MG63 (cell line): ENCODE results near the gene PRKCA. TPM values are rescaled to one million over a fixed set of nuclear protein-coding genes. Genes with fewer than 3 reads are reported as not detected.
A peak's percentile ranks its signal among the peaks of the same experiment; 100 is the strongest.
"Not testable (repeated sequence)": the region's sequence is repeated elsewhere in the genome, so short reads cannot be mapped to it uniquely, and the experiment has no call there.

Experiments used
- DNase-seq: peaks from one replicate; pipeline ENCODE4 v3.0.0-alpha.2; 2020
- H3K27me3 ChIP-seq: fragments of 250-450 bp; sonication (Bioruptor Pico); 2 replicates; pipeline ENCODE4 v1.5.1; 2020; ENCODE audit warnings: mild to moderate bottlenecking, moderate library complexity
- H3K36me3 ChIP-seq: fragments of 250-450 bp; sonication (Bioruptor Pico); 2 replicates; pipeline ENCODE4 v1.5.1; 2020; ENCODE audit warnings: mild to moderate bottlenecking, moderate library complexity
- H3K4me3 ChIP-seq: fragments of 250-450 bp; sonication (Bioruptor Pico); 2 replicates; pipeline ENCODE4 v1.5.1; 2020; ENCODE audit warnings: mild to moderate bottlenecking, moderate library complexity
- H3K9me3 ChIP-seq: fragments of 250-450 bp; sonication (Bioruptor Pico); 2 replicates; pipeline ENCODE4 v1.5.1; 2020; ENCODE audit warnings: mild to moderate bottlenecking, moderate library complexity
- total RNA-seq: library from RNA; depleted of rRNA; stranded (reverse); fragments of >200 nt; shearing (Covaris generic); gene quantifications from 2 replicates; pipeline ENCODE4 v1.2.3, GENCODE V29; 2014; ENCODE audit warnings: low replicate concordance

The PRKCA gene
- total RNA-seq, 1 experiment from 2014 or later, result 17.3 TPM

- H3K9me3 ChIP-seq, result no peaks in the 10 kb centered on the region
- H3K27me3 ChIP-seq, result no peaks in the 10 kb centered on the region
- H3K4me3 ChIP-seq, result no peak overlapping the region
- no peaks in the 10 kb centered on the region for H3K36me3 ChIP-seq
- no peak for DNase-seq
Measured at GRCh38 chr17:66338937-66339336, 36.5 kb downstream of the PRKCA start.

GRCh38 chr17:66339561-66339960, 37.1 kb downstream of the PRKCA start:
- no peaks in the 10 kb centered on the region for H3K9me3 ChIP-seq
- DNase-seq, result no peak
- H3K4me3 ChIP-seq, result no peak overlapping the region
- no peaks in the 10 kb centered on the region for H3K36me3 ChIP-seq
- H3K27me3 ChIP-seq, result no peaks in the 10 kb centered on the region

- Histone ChIP-seq H3K4me3 (no peak overlapping the region), H3K9me3 (no peaks in the 10 kb centered on the region), H3K27me3 (no peaks in the 10 kb centered on the region), H3K36me3 (no peaks in the 10 kb centered on the region)
- no peak for DNase-seq
Measured at GRCh38 chr17:66340720-66341119, 38.3 kb downstream of the PRKCA start.

- no peak for DNase-seq
- Histone ChIP-seq H3K36me3 (no peaks in the 10 kb centered on the region), H3K4me3 (no peak overlapping the region), H3K27me3 (no peaks in the 10 kb centered on the region), H3K9me3 (no peaks in the 10 kb centered on the region)
Measured at GRCh38 chr17:66341462-66341861, 39.0 kb downstream of the PRKCA start.

GRCh38 chr17:66342263-66342662, 39.9 kb downstream of the PRKCA start:
- not testable (repeated sequence) for H3K9me3 ChIP-seq, DNase-seq, H3K4me3 ChIP-seq, H3K36me3 ChIP-seq, H3K27me3 ChIP-seq

GRCh38 chr17:66343531-66344078, 41.2 kb downstream of the PRKCA start:
- no peaks in the 10 kb centered on the region for H3K9me3 ChIP-seq
- no peaks in the 10 kb centered on the region for H3K27me3 ChIP-seq
- DNase-seq, result no peak
- H3K4me3 ChIP-seq, result no peak overlapping the region
- H3K36me3 ChIP-seq, result no peaks in the 10 kb centered on the region

GRCh38 chr17:66344473-66344872, 42.1 kb downstream of the PRKCA start:
- no peaks in the 10 kb centered on the region for H3K36me3 ChIP-seq
- H3K4me3 ChIP-seq, result no peak overlapping the region
- no peaks in the 10 kb centered on the region for H3K27me3 ChIP-seq
- DNase-seq, result no peak
- no peaks in the 10 kb centered on the region for H3K9me3 ChIP-seq

GRCh38 chr17:66345264-66345663, 42.9 kb downstream of the PRKCA start:
- no peaks in the 10 kb centered on the region for H3K27me3 ChIP-seq
- no peaks in the 10 kb centered on the region for H3K9me3 ChIP-seq
- no peaks in the 10 kb centered on the region for H3K36me3 ChIP-seq
- no peak overlapping the region for H3K4me3 ChIP-seq
- DNase-seq, result no peak

- H3K9me3 ChIP-seq, H3K4me3 ChIP-seq, H3K36me3 ChIP-seq, DNase-seq, H3K27me3 ChIP-seq: not testable (repeated sequence)
Measured at GRCh38 chr17:66345949-66346638, 43.7 kb downstream of the PRKCA start.

GRCh38 chr17:66347661-66348514, 45.5 kb downstream of the PRKCA start:
- Histone ChIP-seq H3K27me3 (no peaks in the 10 kb centered on the region), H3K4me3 (no peak overlapping the region), H3K9me3 (no peaks in the 10 kb centered on the region), H3K36me3 (no peaks in the 10 kb centered on the region)
- peak; percentile 42 for DNase-seq

GRCh38 chr17:66348584-66349165, 46.3 kb downstream of the PRKCA start:
- peak; percentile 78 for DNase-seq
- Histone ChIP-seq H3K36me3 (no peaks in the 10 kb centered on the region), H3K9me3 (no peaks in the 10 kb centered on the region), H3K4me3 (no peak overlapping the region), H3K27me3 (no peaks in the 10 kb centered on the region)

- Histone ChIP-seq H3K4me3 (no peak overlapping the region), H3K9me3 (no peaks in the 10 kb centered on the region), H3K27me3 (no peaks in the 10 kb centered on the region), H3K36me3 (no peaks in the 10 kb centered on the region)
- DNase-seq, result no peak
Measured at GRCh38 chr17:66349521-66350254, 47.3 kb downstream of the PRKCA start.

- not testable (repeated sequence) for H3K4me3 ChIP-seq, H3K27me3 ChIP-seq, H3K36me3 ChIP-seq, DNase-seq, H3K9me3 ChIP-seq
Measured at GRCh38 chr17:66350576-66350975, 48.2 kb downstream of the PRKCA start.

GRCh38 chr17:66351033-66351432, 48.6 kb downstream of the PRKCA start:
- Histone ChIP-seq H3K9me3 (no peaks in the 10 kb centered on the region), H3K36me3 (no peaks in the 10 kb centered on the region), H3K4me3 (no peak overlapping the region), H3K27me3 (no peaks in the 10 kb centered on the region)
- DNase-seq, result peak; percentile 55

GRCh38 chr17:66351701-66352100, 49.3 kb downstream of the PRKCA start:
- no peak overlapping the region for H3K4me3 ChIP-seq
- H3K27me3 ChIP-seq, result no peaks in the 10 kb centered on the region
- H3K9me3 ChIP-seq, result no peaks in the 10 kb centered on the region
- DNase-seq, result no peak
- no peaks in the 10 kb centered on the region for H3K36me3 ChIP-seq

- Histone ChIP-seq H3K27me3 (no peaks in the 10 kb centered on the region), H3K4me3 (no peak overlapping the region), H3K9me3 (no peaks in the 10 kb centered on the region), H3K36me3 (no peaks in the 10 kb centered on the region)
- no peak for DNase-seq
Measured at GRCh38 chr17:66353937-66354401, 51.6 kb downstream of the PRKCA start.

- H3K27me3 ChIP-seq, result no peaks in the 10 kb centered on the region
- DNase-seq, result no peak
- no peaks in the 10 kb centered on the region for H3K9me3 ChIP-seq
- no peaks in the 10 kb centered on the region for H3K36me3 ChIP-seq
- no peak overlapping the region for H3K4me3 ChIP-seq
Measured at GRCh38 chr17:66354472-66354871, 52.1 kb downstream of the PRKCA start.
